ENCODE measurements around the gene GRID2.

The GRID2 gene

DNA sequence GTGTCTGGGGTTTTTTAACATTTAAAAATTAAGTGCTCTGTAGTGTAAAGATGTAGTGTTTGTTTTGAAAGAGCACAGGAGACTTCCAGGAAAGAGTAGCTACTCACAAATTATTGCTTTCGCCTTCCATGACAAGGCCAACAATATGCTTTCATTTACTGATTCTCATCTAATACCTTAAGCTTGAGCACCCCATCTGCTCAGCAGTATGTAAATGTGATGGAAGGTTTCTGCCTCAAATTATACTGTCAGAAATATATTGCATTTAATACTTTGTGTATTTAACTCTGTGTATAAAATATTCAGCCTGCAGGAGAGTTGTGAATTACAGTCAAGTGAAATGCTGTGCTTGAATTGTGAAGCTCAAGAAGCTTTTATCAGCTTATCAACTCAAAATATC, 1228.5 kb downstream of the GRID2 start:
- Histone ChIP-seq H3K27me3 (no peaks in the 10 kb centered on the region), H3K9me3 (no peaks in the 10 kb centered on the region)
- TF ChIP-seq Cebpa-rat (IDR thresholded peaks at IDR 0.05) = no peak

DNA sequence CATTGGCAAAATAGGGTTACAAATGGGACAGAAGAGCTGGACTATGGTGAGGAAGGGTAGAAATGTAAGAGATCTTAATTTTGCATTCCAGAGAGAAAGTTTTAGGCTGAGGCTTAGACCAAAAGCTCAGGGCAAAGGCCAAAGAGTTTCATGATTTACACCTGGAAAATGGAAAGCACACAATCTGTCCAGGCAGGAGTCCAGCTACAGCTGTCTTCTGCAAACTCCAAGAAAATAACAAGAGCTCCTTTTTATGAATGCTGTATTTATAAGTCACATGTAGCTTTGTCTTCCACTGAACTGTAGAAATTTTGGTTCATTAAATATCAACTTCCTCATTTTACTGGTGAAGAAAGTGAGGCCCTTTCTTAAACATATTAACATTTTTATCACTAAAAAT, 1236.8 kb downstream of the GRID2 start:
- H3K27me3 ChIP-seq = no peaks in the 10 kb centered on the region
- H3K9me3 ChIP-seq = no peaks in the 10 kb centered on the region
- no peak overlapping the region for H3K4me2 ChIP-seq
- no peaks in the 10 kb centered on the region for H4K20me1 ChIP-seq
- H3K9ac ChIP-seq = no peak overlapping the region
- H3K4me3 ChIP-seq = no peak overlapping the region
- TF ChIP-seq Cebpa-rat (IDR thresholded peaks at IDR 0.05) = no peak
- H3K4me1 ChIP-seq = no peaks in the 10 kb centered on the region
- no peaks in the 10 kb centered on the region for H3K36me3 ChIP-seq
- no peak overlapping the region for H3K27ac ChIP-seq

More for the DNA sequence above, 1228.5 kb downstream of the GRID2 start:
- Histone ChIP-seq H3K4me2 (no peak overlapping the region), H3K4me3 (no peak overlapping the region), H4K20me1 (no peaks in the 10 kb centered on the region), H3K9ac (no peak overlapping the region), H3K4me1 (no peaks in the 10 kb centered on the region), H3K36me3 (no peaks in the 10 kb centered on the region), H3K27ac (no peak overlapping the region)

DNA sequence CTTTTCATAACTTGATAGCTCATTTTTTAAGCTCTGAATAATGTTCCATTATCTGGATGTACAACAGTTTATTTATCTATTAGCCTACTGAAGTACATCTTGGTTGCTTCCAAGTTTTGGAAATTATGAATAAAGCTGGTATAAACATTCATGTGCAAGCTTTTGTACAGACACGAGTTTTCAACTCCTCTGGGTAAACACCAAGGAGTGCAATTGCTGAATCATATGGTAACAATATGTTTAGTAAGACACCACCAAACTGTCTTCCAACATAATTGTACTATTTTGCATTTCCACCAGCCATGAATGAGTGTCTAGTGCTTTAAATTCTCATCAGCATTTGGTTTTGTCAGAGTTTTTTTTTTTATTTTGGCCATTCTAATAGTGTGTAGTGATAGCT, 1258.1 kb downstream of the GRID2 start:
- no peak for TF ChIP-seq Cebpa-rat (IDR thresholded peaks at IDR 0.05)

GRCh38 chr4:93568758-93569157, 1265.0 kb downstream of the GRID2 start:
- Histone ChIP-seq H3K27ac (no peak overlapping the region), H3K36me3 (no peaks in the 10 kb centered on the region), H3K9ac (no peak overlapping the region), H3K4me1 (no peaks in the 10 kb centered on the region), H3K27me3 (no peaks in the 10 kb centered on the region), H3K9me3 (no peaks in the 10 kb centered on the region), H3K4me3 (no peak overlapping the region), H3K4me2 (no peak overlapping the region), H4K20me1 (no peaks in the 10 kb centered on the region)
- TF ChIP-seq Cebpa-rat (IDR thresholded peaks at IDR 0.05) = no peak

More for the DNA sequence above, 1258.1 kb downstream of the GRID2 start:
- no peaks in the 10 kb centered on the region for H3K9me3 ChIP-seq
- H4K20me1 ChIP-seq = no peaks in the 10 kb centered on the region
- no peak overlapping the region for H3K4me3 ChIP-seq
- H3K9ac ChIP-seq = no peak overlapping the region
- no peaks in the 10 kb centered on the region for H3K4me1 ChIP-seq
- H3K27ac ChIP-seq = no peak overlapping the region
- H3K4me2 ChIP-seq = no peak overlapping the region
- no peaks in the 10 kb centered on the region for H3K27me3 ChIP-seq
- no peaks in the 10 kb centered on the region for H3K36me3 ChIP-seq

- Histone ChIP-seq H3K4me3 (no peak overlapping the region), H3K9me3 (no peaks in the 10 kb centered on the region), H3K36me3 (no peaks in the 10 kb centered on the region), H4K20me1 (no peaks in the 10 kb centered on the region), H3K27ac (no peak overlapping the region), H3K4me1 (no peaks in the 10 kb centered on the region), H3K4me2 (no peak overlapping the region), H3K27me3 (no peaks in the 10 kb centered on the region), H3K9ac (no peak overlapping the region)
- no peak for TF ChIP-seq Cebpa-rat (IDR thresholded peaks at IDR 0.05)
Measured at GRCh38 chr4:93573285-93573684, 1269.5 kb downstream of the GRID2 start.

DNA sequence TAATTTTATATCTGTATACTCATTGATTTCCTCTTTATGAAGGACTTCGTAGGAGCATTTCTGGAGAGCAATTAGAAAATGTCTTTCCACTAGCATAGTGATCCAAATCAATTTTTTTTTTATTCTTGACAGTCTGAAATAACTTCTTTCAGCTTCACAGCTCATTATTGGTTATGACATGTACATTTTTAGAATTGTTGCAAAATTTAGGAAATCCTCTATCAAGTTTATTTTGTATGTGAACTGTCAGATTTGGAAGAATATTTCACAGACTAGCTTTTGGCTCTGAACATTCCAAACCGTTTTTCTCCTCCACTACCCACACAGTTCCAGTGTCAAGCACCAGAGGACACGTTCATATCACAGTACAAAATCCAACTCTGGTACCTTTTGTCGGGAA, 1275.2 kb downstream of the GRID2 start:
- H3K36me3 ChIP-seq = no peaks in the 10 kb centered on the region
- H3K4me3 ChIP-seq = no peak overlapping the region
- H3K4me2 ChIP-seq = no peak overlapping the region
- H3K27ac ChIP-seq = no peak overlapping the region
- H3K4me1 ChIP-seq = no peaks in the 10 kb centered on the region
- H3K9ac ChIP-seq = no peak overlapping the region
- H4K20me1 ChIP-seq = no peaks in the 10 kb centered on the region
- no peak for TF ChIP-seq Cebpa-rat (IDR thresholded peaks at IDR 0.05)
- no peaks in the 10 kb centered on the region for H3K27me3 ChIP-seq
- H3K9me3 ChIP-seq = no peaks in the 10 kb centered on the region

- H3K4me1 ChIP-seq = no peaks in the 10 kb centered on the region
- no peaks in the 10 kb centered on the region for H4K20me1 ChIP-seq
- no peak overlapping the region for H3K4me2 ChIP-seq
- no peak overlapping the region for H3K27ac ChIP-seq
- no peak overlapping the region for H3K9ac ChIP-seq
- peaks cover 11% of the 10 kb centered on the region for H3K9me3 ChIP-seq
- no peaks in the 10 kb centered on the region for H3K36me3 ChIP-seq
- no peaks in the 10 kb centered on the region for H3K27me3 ChIP-seq
- H3K4me3 ChIP-seq = no peak overlapping the region
- TF ChIP-seq Cebpa-rat (IDR thresholded peaks at IDR 0.05) = no peak
Measured at GRCh38 chr4:93605163-93605562, 1301.4 kb downstream of the GRID2 start.

DNA sequence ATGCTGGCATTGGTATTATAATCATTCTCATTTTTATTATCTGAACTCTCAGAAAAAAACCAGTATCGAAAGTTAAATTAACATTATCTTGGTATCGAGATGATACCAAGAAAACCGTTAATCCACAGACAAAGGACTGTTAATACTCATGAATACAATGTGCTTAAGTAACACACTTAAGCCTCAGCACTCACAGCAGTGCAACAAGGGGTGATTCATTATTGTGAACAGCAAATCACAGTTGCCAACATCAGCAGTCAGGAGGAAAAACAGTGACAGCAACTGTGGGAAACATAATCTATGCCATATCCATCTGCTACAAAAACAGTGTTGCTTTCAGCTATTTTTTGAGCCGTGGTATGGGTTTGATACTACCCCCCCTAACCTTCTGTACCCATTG, 1313.8 kb downstream of the GRID2 start:
- Histone ChIP-seq H3K27ac (no peak overlapping the region), H3K4me1 (no peaks in the 10 kb centered on the region), H3K9ac (no peak overlapping the region), H3K9me3 (no peaks in the 10 kb centered on the region), H4K20me1 (no peaks in the 10 kb centered on the region), H3K4me2 (no peak overlapping the region), H3K4me3 (no peak overlapping the region), H3K27me3 (no peaks in the 10 kb centered on the region), H3K36me3 (no peaks in the 10 kb centered on the region)
- TF ChIP-seq Cebpa-rat (IDR thresholded peaks at IDR 0.05) = no peak

- Histone ChIP-seq H3K9ac (no peak overlapping the region), H3K9me3 (no peaks in the 10 kb centered on the region), H3K4me2 (no peak overlapping the region), H3K27me3 (no peaks in the 10 kb centered on the region), H3K4me1 (no peaks in the 10 kb centered on the region), H3K36me3 (no peaks in the 10 kb centered on the region), H3K27ac (no peak overlapping the region), H3K4me3 (no peak overlapping the region), H4K20me1 (no peaks in the 10 kb centered on the region)
- TF ChIP-seq Cebpa-rat (IDR thresholded peaks at IDR 0.05) = no peak
Measured at GRCh38 chr4:93633721-93634120, 1330.0 kb downstream of the GRID2 start.

GRCh38 chr4:93635943-93636342, 1332.2 kb downstream of the GRID2 start:
- no peaks in the 10 kb centered on the region for H3K4me1 ChIP-seq

DNA sequence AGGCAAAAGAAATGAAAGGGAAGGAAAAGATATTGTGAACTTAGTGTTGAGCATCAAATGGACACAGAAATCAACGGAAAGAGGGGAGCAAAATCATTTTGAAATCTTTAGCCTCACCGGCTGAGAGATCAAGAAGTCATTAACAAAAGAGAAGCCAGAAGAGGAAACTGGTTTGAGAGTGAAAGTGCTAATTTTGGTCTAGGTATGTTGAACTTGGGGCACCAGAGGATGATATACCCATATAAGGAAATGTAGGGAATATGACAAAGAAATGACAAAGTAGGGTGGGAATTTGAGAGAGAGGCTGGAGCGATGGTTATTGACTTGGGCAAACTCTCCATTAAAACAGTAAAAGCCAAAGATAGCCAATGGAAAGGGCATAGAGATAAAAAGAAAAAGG, 1341.4 kb downstream of the GRID2 start:
- Histone ChIP-seq H3K9me3 (no peaks in the 10 kb centered on the region), H3K36me3 (no peaks in the 10 kb centered on the region), H3K27me3 (no peaks in the 10 kb centered on the region), H3K9ac (no peak overlapping the region), H4K20me1 (no peaks in the 10 kb centered on the region), H3K4me2 (no peak overlapping the region), H3K4me3 (no peak overlapping the region), H3K27ac (no peak overlapping the region), H3K4me1 (no peaks in the 10 kb centered on the region)
- TF ChIP-seq Cebpa-rat (IDR thresholded peaks at IDR 0.05) = no peak

More at GRCh38 chr4:93635943-93636342, 1332.2 kb downstream of the GRID2 start:
- no peaks in the 10 kb centered on the region for H3K36me3 ChIP-seq
- no peak for TF ChIP-seq Cebpa-rat (IDR thresholded peaks at IDR 0.05)
- H4K20me1 ChIP-seq = no peaks in the 10 kb centered on the region
- H3K27me3 ChIP-seq = no peaks in the 10 kb centered on the region
- no peak overlapping the region for H3K4me2 ChIP-seq
- H3K9me3 ChIP-seq = no peaks in the 10 kb centered on the region
- H3K27ac ChIP-seq = no peak overlapping the region
- no peak overlapping the region for H3K4me3 ChIP-seq
- no peak overlapping the region for H3K9ac ChIP-seq

Measured in BLaER1 (cell line).